IMR-90 (cell line): Measurements from ENCODE around the gene MCAM. TPM values are rescaled to one million over a fixed set of nuclear protein-coding genes. Genes with fewer than 3 reads are reported as not detected.

Experiments
- ATAC-seq: fragments of 200-7000 bp; cut with Tn5 transposase; 2 replicates; pipeline ENCODE4 v1.9.1; 2020; ENCODE audit warnings: low read depth, mild to moderate bottlenecking, moderate library complexity
- BruUV-seq: library from RNA; stranded (reverse); fragments of 400-500 nt; replicated peaks from 2 replicates; lab custom pipeline; 2021; lab: Mats Ljungman, UMichigan
- CTCF ChIA-PET: fragments of 300-600 bp; formaldehyde crosslinking; extraction: SDS; loops from one replicate; lab custom pipeline; 2021; ENCODE audit warnings: antibody characterized with exemption; lab: Yijun Ruan, JAX
- POLR2A ChIA-PET: fragments of 300-600 bp; sonication (Branson Sonifier 250); formaldehyde crosslinking; loops from one replicate; lab custom pipeline; 2022; ENCODE audit warnings: antibody characterized with exemption; ENCODE audit not compliant: unreplicated experiment; lab: Charles Lee
- DNase-seq: peaks from one replicate; pipeline ENCODE4 v3.0.0; 2013
- H2AFZ ChIP-seq: replicated peaks from 2 replicates; pipeline ENCODE3; 2013; ENCODE audit warnings: low read length, mild to moderate bottlenecking; ENCODE audit not compliant: poor library complexity
- H2AK5ac ChIP-seq: 2 replicates; pipeline ENCODE4 v1.6.1; 2013; ENCODE audit warnings: low read depth, low read length, inconsistent platforms
- H2AK9ac ChIP-seq: replicated peaks from 2 replicates; pipeline ENCODE3; 2013; ENCODE audit warnings: mild to moderate bottlenecking, low read depth, low read length, moderate library complexity; ENCODE audit not compliant: poor library complexity
- H2BK120ac ChIP-seq: 2 replicates; pipeline ENCODE4 v1.6.1; 2013; ENCODE audit warnings: low read depth, low read length, inconsistent platforms
- H2BK15ac ChIP-seq: 3 replicates; pipeline ENCODE4 v1.6.1; 2013; ENCODE audit warnings: low read depth, low read length, inconsistent platforms
- H2BK20ac ChIP-seq: 2 replicates; pipeline ENCODE4 v1.6.1; 2013; ENCODE audit warnings: low read depth, mild to moderate bottlenecking, inconsistent platforms, low read length, moderate library complexity
- H2BK5ac ChIP-seq: 2 replicates; pipeline ENCODE4 v1.6.1; 2013; ENCODE audit warnings: mild to moderate bottlenecking, low read depth, low read length, inconsistent platforms; ENCODE audit not compliant: poor library complexity, severe bottlenecking
- H3K14ac ChIP-seq: replicated peaks from 2 replicates; pipeline ENCODE4 v1.6.1; 2013; ENCODE audit warnings: low read depth, low read length, inconsistent platforms
- H3K18ac ChIP-seq: 2 replicates; pipeline ENCODE4 v1.6.1; 2013; ENCODE audit warnings: low read depth, low read length, control low read depth
- H3K23ac ChIP-seq: 2 replicates; pipeline ENCODE4 v1.6.1; 2013; ENCODE audit warnings: low read depth, low read length, inconsistent platforms
- H3K27ac ChIP-seq: 2 replicates; pipeline ENCODE4 v1.5.1; 2013; ENCODE audit warnings: mild to moderate bottlenecking, control low read depth, low read length; ENCODE audit not compliant: insufficient read depth
- H3K27me3 ChIP-seq: 2 replicates; pipeline ENCODE4 v1.6.1; 2013; ENCODE audit warnings: low read length; ENCODE audit not compliant: control insufficient read depth, insufficient read depth
- H3K36me3 ChIP-seq: 2 replicates; pipeline ENCODE4 v1.6.1; 2013; ENCODE audit warnings: low read length, mixed read lengths; ENCODE audit not compliant: control insufficient read depth, insufficient read depth
- H3K4ac ChIP-seq: 2 replicates; pipeline ENCODE4 v1.6.1; 2013; ENCODE audit warnings: low read depth, low read length, inconsistent platforms
- H3K4me1 ChIP-seq: 2 replicates; pipeline ENCODE4 v1.6.1; 2013; ENCODE audit warnings: low read length, mixed read lengths; ENCODE audit not compliant: control insufficient read depth, insufficient read depth
- H3K4me2 ChIP-seq: 2 replicates; pipeline ENCODE4 v1.6.1; 2013; ENCODE audit warnings: low read depth, mild to moderate bottlenecking, control low read depth, low read length, moderate library complexity
- H3K4me3 ChIP-seq: 2 replicates; pipeline ENCODE4 v1.5.1; 2013; ENCODE audit warnings: low read depth, mild to moderate bottlenecking, control low read depth, low read length, moderate library complexity; ENCODE audit not compliant: insufficient read depth
- H3K56ac ChIP-seq: 2 replicates; pipeline ENCODE4 v1.6.1; 2013; ENCODE audit warnings: low read length, inconsistent platforms; ENCODE audit not compliant: insufficient read depth; ENCODE audit errors: extremely low read depth
- H3K79me1 ChIP-seq, 2 experiments: 2 replicates each; pipeline ENCODE4 v1.6.1; 2013; ENCODE audit warnings: low read length in 2 of 2, inconsistent platforms in 1 of 2, low read depth in 1 of 2
- H3K9ac ChIP-seq: 2 replicates; pipeline ENCODE4 v1.6.1; 2013; ENCODE audit warnings: low read depth, low read length, control low read depth
- H3K9me1 ChIP-seq: 2 replicates; pipeline ENCODE4 v1.6.1; 2013; ENCODE audit warnings: low read length, inconsistent platforms; ENCODE audit not compliant: insufficient read depth
- H3K9me3 ChIP-seq: 2 replicates; pipeline ENCODE4 v1.6.1; 2013; ENCODE audit warnings: low read length; ENCODE audit not compliant: control insufficient read depth, insufficient read depth
- H4K20me1 ChIP-seq: 2 replicates; pipeline ENCODE4 v1.6.1; 2013; ENCODE audit warnings: low read length, inconsistent platforms; ENCODE audit not compliant: insufficient read depth
- H4K5ac ChIP-seq: 2 replicates; pipeline ENCODE4 v1.6.1; 2013; ENCODE audit warnings: mild to moderate bottlenecking, low read depth, low read length, control low read depth
- H4K8ac ChIP-seq, 2 experiments: 2 replicates each; pipeline ENCODE4 v1.6.1; 2013; ENCODE audit warnings: low read depth in 2 of 2, low read length in 2 of 2, control low read depth in 1 of 2, inconsistent platforms in 1 of 2
- H4K91ac ChIP-seq: 2 replicates; pipeline ENCODE4 v1.6.1; 2013; ENCODE audit warnings: low read depth, low read length, inconsistent platforms; ENCODE audit not compliant: insufficient read depth
- BHLHE40 ChIP-seq: fragments of 150-350 bp; IDR thresholded peaks from 2 replicates; pipeline ENCODE4 v1.6.1; 2016; ENCODE audit warnings: mild to moderate bottlenecking, low read depth, low read length
- CEBPB ChIP-seq: IDR thresholded peaks from 2 replicates; pipeline ENCODE4 v1.6.1; 2012; ENCODE audit warnings: low read depth, low read length, improper control_type of control experiment
- CHD1 ChIP-seq: IDR thresholded peaks from 2 replicates; pipeline ENCODE4 v1.6.1; 2012; ENCODE audit warnings: low read depth, low read length, improper control_type of control experiment
- MXI1 ChIP-seq: IDR thresholded peaks from 2 replicates; pipeline ENCODE4 v1.6.1; 2012; ENCODE audit warnings: low read depth, mild to moderate bottlenecking, low read length, moderate library complexity, borderline replicate concordance
- RAD21 ChIP-seq: IDR thresholded peaks from 2 replicates; pipeline ENCODE4 v1.6.1; 2012; ENCODE audit warnings: low read length, improper control_type of control experiment
- SMC3 ChIP-seq: fragments of 150-350 bp; IDR thresholded peaks from 2 replicates; pipeline ENCODE4 v1.6.1; 2016; ENCODE audit warnings: low read depth, mild to moderate bottlenecking, antibody characterized with exemption, low read length, moderate library complexity
- WGBS, 2 experiments: methylation state at CpG; one replicate each; pipeline versions ENCODE4 v1.1.5 to v1.1.7; 2013; ENCODE audit warnings: missing lambda C conversion rate in 2 of 2; ENCODE audit not compliant: insufficient read length in 1 of 2; ENCODE audit errors: extremely low coverage in 2 of 2; 5-methylcytosine and 5-hydroxymethylcytosine counted together
- dilution Hi-C: fragments of 300-500 bp; cut with HindIII; formaldehyde crosslinking; loops from one replicate; pipeline ENCODE4 v1.14.3; 2018; ENCODE audit warnings: low sequenced_read_pairs; ENCODE audit not compliant: unreplicated experiment
- in situ Hi-C: fragments of 300-500 bp; cut with MboI; formaldehyde crosslinking; loops from 3 replicates; pipeline ENCODE4 v1.14.3; 2019; ENCODE audit warnings: low sequenced_read_pairs, inconsistent platforms, mixed read lengths
- intact Hi-C: fragments of 100-400 bp; cut with micrococcal nuclease; formaldehyde crosslinking; loops from 2 replicates; pipeline ENCODE4 v1.10.0; 2022
- polyA plus RNA-seq, 3 experiments: library from polyadenylated mRNA; depleted of rRNA; stranded (reverse); fragments of >200 nt; gene quantifications; 2 replicates each; pipeline ENCODE4 v1.2.3, GENCODE V29; 2012; ENCODE audit warnings: low replicate concordance in 1 of 3
- total RNA-seq: library from RNA; depleted of rRNA; stranded (reverse); fragments of >200 nt; gene quantifications from 2 replicates; pipeline ENCODE4 v1.2.3, GENCODE V29; 2012
- TF ChIP-seq, protein P1 (sequence below): fragments of 150-350 bp; IDR thresholded peaks from 2 replicates; pipeline ENCODE4 v1.6.1; 2017; ENCODE audit warnings: mild to moderate bottlenecking, antibody characterized with exemption, low read length, low read depth
- TF ChIP-seq, protein P2 (sequence below): conservative IDR thresholded peaks from 2 replicates; pipeline ENCODE4 v1.5.1; 2012; ENCODE audit warnings: mild to moderate bottlenecking, low read depth, low read length, improper control_type of control experiment

MCAM gene
- total and polyA plus RNA-seq, 2 of the 4 experiments (the other 2 are of a cell fraction): 95.1 to 131 TPM

DNA sequence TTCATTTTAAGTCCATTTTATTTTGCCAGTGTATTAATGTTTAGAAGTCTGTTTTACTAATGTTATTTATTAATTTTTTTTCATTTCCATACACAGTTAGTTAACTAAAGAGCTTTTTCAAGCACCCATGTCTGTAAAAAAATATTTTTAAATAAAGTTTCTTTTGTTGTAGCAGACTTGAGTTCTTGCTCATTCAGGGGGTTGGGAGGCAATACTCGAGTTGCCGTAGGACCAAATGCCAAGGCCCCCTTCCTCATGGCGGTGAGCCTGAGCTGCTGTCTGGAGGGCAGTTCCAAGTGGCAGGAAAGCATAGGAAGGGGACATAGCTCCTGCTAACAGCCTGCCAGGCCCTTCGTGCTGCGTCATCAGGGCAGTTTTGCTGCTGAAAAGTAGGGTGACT is 9.0 kb downstream of the MCAM start:
- TF ChIP-seq, protein P1, sequence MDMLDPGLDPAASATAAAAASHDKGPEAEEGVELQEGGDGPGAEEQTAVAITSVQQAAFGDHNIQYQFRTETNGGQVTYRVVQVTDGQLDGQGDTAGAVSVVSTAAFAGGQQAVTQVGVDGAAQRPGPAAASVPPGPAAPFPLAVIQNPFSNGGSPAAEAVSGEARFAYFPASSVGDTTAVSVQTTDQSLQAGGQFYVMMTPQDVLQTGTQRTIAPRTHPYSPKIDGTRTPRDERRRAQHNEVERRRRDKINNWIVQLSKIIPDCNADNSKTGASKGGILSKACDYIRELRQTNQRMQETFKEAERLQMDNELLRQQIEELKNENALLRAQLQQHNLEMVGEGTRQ: no peak
- no peak for TF ChIP-seq CEBPB
- no peak for TF ChIP-seq SMC3
- TF ChIP-seq MXI1: no peak
- TF ChIP-seq CHD1: no peak
- TF ChIP-seq RAD21: no peak
- TF ChIP-seq, protein P2, sequence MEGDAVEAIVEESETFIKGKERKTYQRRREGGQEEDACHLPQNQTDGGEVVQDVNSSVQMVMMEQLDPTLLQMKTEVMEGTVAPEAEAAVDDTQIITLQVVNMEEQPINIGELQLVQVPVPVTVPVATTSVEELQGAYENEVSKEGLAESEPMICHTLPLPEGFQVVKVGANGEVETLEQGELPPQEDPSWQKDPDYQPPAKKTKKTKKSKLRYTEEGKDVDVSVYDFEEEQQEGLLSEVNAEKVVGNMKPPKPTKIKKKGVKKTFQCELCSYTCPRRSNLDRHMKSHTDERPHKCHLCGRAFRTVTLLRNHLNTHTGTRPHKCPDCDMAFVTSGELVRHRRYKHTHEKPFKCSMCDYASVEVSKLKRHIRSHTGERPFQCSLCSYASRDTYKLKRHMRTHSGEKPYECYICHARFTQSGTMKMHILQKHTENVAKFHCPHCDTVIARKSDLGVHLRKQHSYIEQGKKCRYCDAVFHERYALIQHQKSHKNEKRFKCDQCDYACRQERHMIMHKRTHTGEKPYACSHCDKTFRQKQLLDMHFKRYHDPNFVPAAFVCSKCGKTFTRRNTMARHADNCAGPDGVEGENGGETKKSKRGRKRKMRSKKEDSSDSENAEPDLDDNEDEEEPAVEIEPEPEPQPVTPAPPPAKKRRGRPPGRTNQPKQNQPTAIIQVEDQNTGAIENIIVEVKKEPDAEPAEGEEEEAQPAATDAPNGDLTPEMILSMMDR: no peak
- TF ChIP-seq BHLHE40: no peak
- H3K36me3 ChIP-seq: peaks cover 56% of the 10 kb centered on the region
- H2BK15ac ChIP-seq: no peak overlapping the region
- no peak overlapping the region for H2BK5ac ChIP-seq
- no peak overlapping the region for H4K5ac ChIP-seq
- no peak overlapping the region for H2BK20ac ChIP-seq
- no peak overlapping the region for H2AK9ac ChIP-seq
- peaks cover 8% of the 10 kb centered on the region for H3K4me1 ChIP-seq
- H3K4me2 ChIP-seq: no peak overlapping the region
- no TSS peak for BruUV-seq
- POLR2A ChIA-PET: interaction anchor here (1.1 to 1.2 kb wide), 2 partner anchors 11 to 13 kb away, joined by 3 to 4 read pairs; no protein-coding TSS in a partner anchor
- CTCF ChIA-PET: interaction anchor here (1.2 to 1.5 kb wide), 2 partner anchors 16 to 30 kb away, joined by 3 to 7 read pairs; no protein-coding TSS in a partner anchor
- in situ Hi-C loops (no loop called here), dilution Hi-C loops (no loop called here), intact Hi-C loops (no loop called here)
- no peaks in the 10 kb centered on the region for H3K27me3 ChIP-seq
- H3K9ac ChIP-seq: no peak overlapping the region
- no peak overlapping the region for H3K18ac ChIP-seq
- H3K27ac ChIP-seq: no peak overlapping the region
- H3K23ac ChIP-seq: no peak overlapping the region
- H3K14ac ChIP-seq: no peak overlapping the region
- H2AFZ ChIP-seq: no peak overlapping the region
- H3K9me3 ChIP-seq: no peaks in the 10 kb centered on the region
- no peak for DNase-seq
- H3K56ac ChIP-seq: no peak overlapping the region
- no peak overlapping the region for H4K8ac ChIP-seq
- no peak overlapping the region for H3K4ac ChIP-seq
- H3K4me3 ChIP-seq: no peak overlapping the region
- peaks cover 7% of the 10 kb centered on the region for H4K20me1 ChIP-seq
- H2BK120ac ChIP-seq: no peak overlapping the region
- 57% methylated on average over 3 of the region's 5 CpGs; no CpG with 5 or more reads in 1 of the 2 experiments for WGBS, 2 experiments
- H2AK5ac ChIP-seq: no peak overlapping the region
- peaks cover 10% of the 10 kb centered on the region for H3K9me1 ChIP-seq
- no peak overlapping the region for H4K91ac ChIP-seq
- no peak for ATAC-seq
- H3K79me1 ChIP-seq: peaks cover 4 to 33% of the 10 kb centered on the region in 2 experiments; a peak in 3 of 4 replicates
